ENCODE measurements around the gene SRC.

- no peak for TF ChIP-seq POLR2A (IDR thresholded peaks at IDR 0.05)
- TF ChIP-seq, protein P1, sequence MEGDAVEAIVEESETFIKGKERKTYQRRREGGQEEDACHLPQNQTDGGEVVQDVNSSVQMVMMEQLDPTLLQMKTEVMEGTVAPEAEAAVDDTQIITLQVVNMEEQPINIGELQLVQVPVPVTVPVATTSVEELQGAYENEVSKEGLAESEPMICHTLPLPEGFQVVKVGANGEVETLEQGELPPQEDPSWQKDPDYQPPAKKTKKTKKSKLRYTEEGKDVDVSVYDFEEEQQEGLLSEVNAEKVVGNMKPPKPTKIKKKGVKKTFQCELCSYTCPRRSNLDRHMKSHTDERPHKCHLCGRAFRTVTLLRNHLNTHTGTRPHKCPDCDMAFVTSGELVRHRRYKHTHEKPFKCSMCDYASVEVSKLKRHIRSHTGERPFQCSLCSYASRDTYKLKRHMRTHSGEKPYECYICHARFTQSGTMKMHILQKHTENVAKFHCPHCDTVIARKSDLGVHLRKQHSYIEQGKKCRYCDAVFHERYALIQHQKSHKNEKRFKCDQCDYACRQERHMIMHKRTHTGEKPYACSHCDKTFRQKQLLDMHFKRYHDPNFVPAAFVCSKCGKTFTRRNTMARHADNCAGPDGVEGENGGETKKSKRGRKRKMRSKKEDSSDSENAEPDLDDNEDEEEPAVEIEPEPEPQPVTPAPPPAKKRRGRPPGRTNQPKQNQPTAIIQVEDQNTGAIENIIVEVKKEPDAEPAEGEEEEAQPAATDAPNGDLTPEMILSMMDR (IDR thresholded peaks at IDR 0.05), result no peak
- TF ChIP-seq POLR2AphosphoS5 (IDR thresholded peaks at IDR 0.05), result no peak
Observed at GRCh38 chr20:37378785-37379598, 33.1 kb downstream of the SRC start.
